PC-3 (cell line): Measurements from ENCODE around the gene CFHR4.
"Not testable (repeated sequence)": the region's sequence is repeated elsewhere in the genome, so short reads cannot be mapped to it uniquely, and the experiment has no call there.

ENCODE experiments used
- EZH2 ChIP-seq: fragments of 300-600 bp; sonication (generic); IDR thresholded peaks from one replicate; pipeline ENCODE4 v1.6.1; 2017; ENCODE audit warnings: antibody characterized with exemption, mild to moderate bottlenecking, low read length; ENCODE audit not compliant: unreplicated experiment
- EZH2phosphoT487 ChIP-seq: fragments of 300-600 bp; sonication (generic); IDR thresholded peaks from 2 replicates; pipeline ENCODE4 v1.6.1; 2018; ENCODE audit warnings: mild to moderate bottlenecking, antibody characterized with exemption, low read length, borderline replicate concordance
- TF ChIP-seq, protein P1 (sequence below): fragments of 300-600 bp; sonication (generic); conservative IDR thresholded peaks from 2 replicates; pipeline ENCODE4 v1.5.1; 2017; ENCODE audit warnings: antibody characterized with exemption, low read depth, mild to moderate bottlenecking, low read length

DNA sequence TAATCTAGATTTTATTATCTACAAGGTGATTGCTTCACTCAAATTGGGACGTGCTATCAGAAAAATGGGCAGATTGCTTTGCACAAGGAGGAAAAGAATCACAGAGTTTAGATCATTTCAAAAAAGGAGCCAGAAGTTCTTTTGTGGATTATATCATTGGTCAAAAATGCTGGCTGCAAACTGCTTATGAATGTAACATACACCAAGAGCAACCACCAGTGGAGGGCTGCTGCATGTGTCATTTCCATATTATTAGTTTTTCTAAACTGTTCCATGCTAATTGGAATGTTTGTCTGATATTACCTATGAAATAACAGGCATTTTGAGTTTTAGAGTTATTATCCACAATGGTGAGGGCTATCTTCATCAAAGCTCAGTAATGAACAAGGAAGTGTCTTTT is 39.0 kb downstream of the CFHR4 start:
- TF ChIP-seq, protein P1, sequence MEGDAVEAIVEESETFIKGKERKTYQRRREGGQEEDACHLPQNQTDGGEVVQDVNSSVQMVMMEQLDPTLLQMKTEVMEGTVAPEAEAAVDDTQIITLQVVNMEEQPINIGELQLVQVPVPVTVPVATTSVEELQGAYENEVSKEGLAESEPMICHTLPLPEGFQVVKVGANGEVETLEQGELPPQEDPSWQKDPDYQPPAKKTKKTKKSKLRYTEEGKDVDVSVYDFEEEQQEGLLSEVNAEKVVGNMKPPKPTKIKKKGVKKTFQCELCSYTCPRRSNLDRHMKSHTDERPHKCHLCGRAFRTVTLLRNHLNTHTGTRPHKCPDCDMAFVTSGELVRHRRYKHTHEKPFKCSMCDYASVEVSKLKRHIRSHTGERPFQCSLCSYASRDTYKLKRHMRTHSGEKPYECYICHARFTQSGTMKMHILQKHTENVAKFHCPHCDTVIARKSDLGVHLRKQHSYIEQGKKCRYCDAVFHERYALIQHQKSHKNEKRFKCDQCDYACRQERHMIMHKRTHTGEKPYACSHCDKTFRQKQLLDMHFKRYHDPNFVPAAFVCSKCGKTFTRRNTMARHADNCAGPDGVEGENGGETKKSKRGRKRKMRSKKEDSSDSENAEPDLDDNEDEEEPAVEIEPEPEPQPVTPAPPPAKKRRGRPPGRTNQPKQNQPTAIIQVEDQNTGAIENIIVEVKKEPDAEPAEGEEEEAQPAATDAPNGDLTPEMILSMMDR: not testable (repeated sequence)
- TF ChIP-seq EZH2phosphoT487, EZH2: not testable (repeated sequence)
